MM.1S (cell line): ENCODE data around the gene KPNB1.

ENCODE experiments used
- DNase-seq: peaks from one replicate; pipeline ENCODE4 v3.0.0-alpha.2; 2015
- H2AFZ ChIP-seq: fragments of 300-600 bp; sonication (generic); 2 replicates; pipeline ENCODE4 v1.6.0; 2016; ENCODE audit warnings: antibody characterized with exemption, low read length
- H3F3A ChIP-seq: fragments of 300-600 bp; sonication (generic); 2 replicates; pipeline ENCODE4 v1.6.1; 2016; ENCODE audit warnings: mild to moderate bottlenecking, antibody characterized with exemption, low read length, moderate library complexity, mixed read lengths; ENCODE audit not compliant: insufficient read depth
- H3K27ac ChIP-seq: fragments of 300-600 bp; sonication (generic); 2 replicates; pipeline ENCODE4 v1.5.1; 2016; ENCODE audit warnings: mild to moderate bottlenecking, low read length
- H3K27me3 ChIP-seq: fragments of 300-600 bp; sonication (generic); replicated peaks from 2 replicates; pipeline ENCODE4 v1.6.0; 2016; ENCODE audit warnings: low read length; ENCODE audit not compliant: insufficient read depth
- H3K36me3 ChIP-seq: fragments of 300-600 bp; sonication (generic); replicated peaks from 2 replicates; pipeline ENCODE4 v1.6.1; 2016; ENCODE audit warnings: mild to moderate bottlenecking, low read length, mixed read lengths; ENCODE audit not compliant: insufficient read depth
- H3K4me1 ChIP-seq: fragments of 300-600 bp; sonication (generic); 2 replicates; pipeline ENCODE4 v1.6.1; 2016; ENCODE audit warnings: low read length, mixed read lengths
- H3K4me2 ChIP-seq: fragments of 300-600 bp; sonication (generic); 2 replicates; pipeline ENCODE4 v1.6.0; 2016; ENCODE audit warnings: low read depth, low read length
- H3K4me3 ChIP-seq: fragments of 300-600 bp; sonication (generic); 2 replicates; pipeline ENCODE4 v1.5.1; 2016; ENCODE audit warnings: low read length, mixed read lengths
- H3K79me2 ChIP-seq: fragments of 300-600 bp; sonication (generic); 2 replicates; pipeline ENCODE4 v1.6.1; 2016; ENCODE audit warnings: mixed run types, low read length, mixed read lengths
- H3K9ac ChIP-seq: fragments of 300-600 bp; sonication (generic); 2 replicates; pipeline ENCODE4 v1.6.1; 2016; ENCODE audit warnings: low read length, mixed read lengths
- H3K9me2 ChIP-seq: fragments of 300-600 bp; sonication (generic); replicated peaks from 2 replicates; pipeline ENCODE4 v1.6.1; 2016; ENCODE audit warnings: mild to moderate bottlenecking, low read length, mixed read lengths; ENCODE audit not compliant: insufficient read depth
- H3K9me3 ChIP-seq: fragments of 300-600 bp; sonication (generic); replicated peaks from 2 replicates; pipeline ENCODE4 v1.6.1; 2016; ENCODE audit warnings: mild to moderate bottlenecking, low read length, mixed read lengths; ENCODE audit not compliant: insufficient read depth
- H4K20me1 ChIP-seq: fragments of 300-600 bp; sonication (generic); 2 replicates; pipeline ENCODE4 v1.6.1; 2016; ENCODE audit warnings: mild to moderate bottlenecking, low read length, moderate library complexity, mixed read lengths; ENCODE audit not compliant: insufficient read depth
- CTCF ChIP-seq: fragments of 300-600 bp; sonication (generic); IDR thresholded peaks from 2 replicates; pipeline ENCODE4 v1.5.1; 2016; ENCODE audit warnings: antibody characterized with exemption, low read length, mixed read lengths
- EZH2 ChIP-seq: fragments of 300-600 bp; sonication (generic); optimal IDR thresholded peaks from 2 replicates; pipeline ENCODE3; 2017; ENCODE audit warnings: low read depth, mild to moderate bottlenecking, antibody characterized with exemption, low read length, mixed read lengths
- EZH2phosphoT487 ChIP-seq: fragments of 300-600 bp; sonication (generic); IDR thresholded peaks from 2 replicates; pipeline ENCODE4 v1.6.1; 2018; ENCODE audit warnings: antibody characterized with exemption, low read length

KPNB1 gene

GRCh38 chr17:47717261-47717697 is 67.6 kb downstream of the KPNB1 start:
- Histone ChIP-seq H3K4me2 (no peak overlapping the region), H3K4me1 (peaks cover 18% of the 10 kb centered on the region), H4K20me1 (no peaks in the 10 kb centered on the region), H3K27me3 (peaks cover 51% of the 10 kb centered on the region), H3K9me2 (no peaks in the 10 kb centered on the region), H3K36me3 (no peaks in the 10 kb centered on the region), H2AFZ (no peak overlapping the region), H3K9ac (no peak overlapping the region), H3K27ac (no peak overlapping the region), H3K9me3 (no peaks in the 10 kb centered on the region), H3K4me3 (no peak overlapping the region), H3K79me2 (no peaks in the 10 kb centered on the region), H3F3A (0 out of 2 replicates have a peak, but pooled peaks cover 7% of the 10 kb centered on the region)
- TF ChIP-seq CTCF (peak; percentile 40), EZH2phosphoT487 (no peak), EZH2 (no peak)
- no peak for DNase-seq

GRCh38 chr17:47717979-47718621 is 68.4 kb downstream of the KPNB1 start:
- TF ChIP-seq EZH2phosphoT487 (no peak), CTCF (no peak), EZH2 (no peak)
- Histone ChIP-seq H3K9me2 (no peaks in the 10 kb centered on the region), H3K9me3 (no peaks in the 10 kb centered on the region), H3K4me2 (no peak overlapping the region), H4K20me1 (no peaks in the 10 kb centered on the region), H3K27me3 (peaks cover 49% of the 10 kb centered on the region), H3K9ac (no peak overlapping the region), H3K27ac (no peak overlapping the region), H3K4me1 (peaks cover 18% of the 10 kb centered on the region), H3K4me3 (no peak overlapping the region), H2AFZ (no peak overlapping the region), H3K36me3 (no peaks in the 10 kb centered on the region), H3F3A (0 out of 2 replicates have a peak, but pooled peaks cover 7% of the 10 kb centered on the region), H3K79me2 (no peaks in the 10 kb centered on the region)
- no peak for DNase-seq

GRCh38 chr17:47718634-47719405 is 69.1 kb downstream of the KPNB1 start:
- H2AFZ ChIP-seq: no peak overlapping the region
- no peaks in the 10 kb centered on the region for H3K36me3 ChIP-seq
- no peaks in the 10 kb centered on the region for H3K9me2 ChIP-seq
- H4K20me1 ChIP-seq: no peaks in the 10 kb centered on the region
- H3K9me3 ChIP-seq: no peaks in the 10 kb centered on the region
- 0 out of 2 replicates have a peak, but pooled peaks cover 7% of the 10 kb centered on the region for H3F3A ChIP-seq
- no peak overlapping the region for H3K27ac ChIP-seq
- peaks cover 18% of the 10 kb centered on the region for H3K4me1 ChIP-seq
- H3K4me3 ChIP-seq: no peak overlapping the region
- no peak for DNase-seq
- H3K9ac ChIP-seq: no peak overlapping the region
- peak overlapping the region; percentile 33; the same call in 1 of the 2 replicates for H3K4me2 ChIP-seq
- peaks cover 45% of the 10 kb centered on the region for H3K27me3 ChIP-seq
- H3K79me2 ChIP-seq: no peaks in the 10 kb centered on the region
- TF ChIP-seq CTCF (no peak), EZH2phosphoT487 (no peak), EZH2 (no peak)
